NB4 (cell line): ENCODE measurements around the gene PDE4A.
A peak's percentile ranks its signal among the peaks of the same experiment; 100 is the strongest.
"Not testable (repeated sequence)": the region's sequence is repeated elsewhere in the genome, so short reads cannot be mapped to it uniquely, and the experiment has no call there.

Experiments
- DNase-seq: peaks from one replicate; pipeline ENCODE4 v3.0.0; 2010; ENCODE audit warnings: low read depth
- H3K4me3 ChIP-seq: one replicate; pipeline ENCODE4 v1.5.1; 2011; ENCODE audit warnings: mild to moderate bottlenecking, low read depth, low read length, moderate library complexity
- MYC ChIP-seq: IDR thresholded peaks from 2 replicates; pipeline ENCODE4 v1.6.1; 2011; ENCODE audit warnings: low read depth, low read length
- POLR2A ChIP-seq: IDR thresholded peaks from 2 replicates; pipeline ENCODE4 v1.6.1; 2011; ENCODE audit warnings: mild to moderate bottlenecking; ENCODE audit not compliant: insufficient read length; ENCODE audit errors: extremely low read depth
- TF ChIP-seq, protein P1 (sequence below): IDR thresholded peaks from 2 replicates; pipeline ENCODE4 v1.6.1; 2011; ENCODE audit warnings: low read depth, low read length
- TF ChIP-seq, protein P2 (sequence below): IDR thresholded peaks from one replicate; pipeline ENCODE4 v1.5.1; 2012; ENCODE audit warnings: low read depth, low read length

Gene PDE4A

DNA sequence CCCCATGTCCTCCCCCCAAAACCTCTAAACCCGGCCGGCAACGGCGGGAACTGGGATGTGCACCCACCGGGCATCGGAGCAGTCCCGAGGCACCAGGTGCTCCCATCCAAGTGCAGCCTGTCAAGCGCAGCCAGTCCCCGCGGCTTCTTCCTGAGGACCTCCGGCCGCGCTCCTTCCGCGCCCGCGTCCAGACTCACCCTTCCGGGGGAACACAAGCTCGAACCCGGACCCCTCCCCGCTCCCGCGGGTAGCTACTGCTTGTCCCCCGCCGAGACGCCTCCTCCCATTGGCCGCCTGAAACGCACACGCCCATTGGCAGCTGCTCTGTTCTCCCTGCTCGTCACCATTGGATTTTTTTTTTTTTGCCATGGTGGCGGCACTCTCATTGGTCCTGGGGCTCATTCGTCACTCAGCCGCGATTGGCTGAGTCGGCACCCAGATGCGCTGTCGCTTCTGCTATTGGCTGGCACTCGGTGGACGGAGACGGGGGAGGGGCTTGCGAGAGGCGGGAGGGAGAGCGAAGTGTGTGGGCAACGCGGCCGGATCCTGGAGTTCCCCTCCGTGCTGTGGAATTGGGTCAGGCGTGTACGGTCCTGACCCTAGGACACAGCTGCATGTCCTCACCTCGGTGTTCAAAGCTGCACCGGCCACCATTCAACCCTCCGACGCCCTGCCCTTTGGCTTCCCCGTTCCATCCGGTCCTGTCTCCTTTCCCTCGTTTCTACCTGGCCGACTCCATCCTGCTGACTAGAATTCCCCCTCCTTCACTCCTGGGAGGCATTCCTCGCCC, 39.8 kb upstream of the PDE4A start, which contains the start of gene TYK2:
Gene TYK2, minus strand, starts transcription at position 260 of the 790 bp plus-strand sequence. CDS start 2,166 bp downstream, outside the sequence.
- TF ChIP-seq, protein P1, sequence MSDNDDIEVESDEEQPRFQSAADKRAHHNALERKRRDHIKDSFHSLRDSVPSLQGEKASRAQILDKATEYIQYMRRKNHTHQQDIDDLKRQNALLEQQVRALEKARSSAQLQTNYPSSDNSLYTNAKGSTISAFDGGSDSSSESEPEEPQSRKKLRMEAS = peak; percentile 86
- TF ChIP-seq POLR2A (peak; percentile 98), MYC (peak; percentile 87)
- TF ChIP-seq, protein P2, sequence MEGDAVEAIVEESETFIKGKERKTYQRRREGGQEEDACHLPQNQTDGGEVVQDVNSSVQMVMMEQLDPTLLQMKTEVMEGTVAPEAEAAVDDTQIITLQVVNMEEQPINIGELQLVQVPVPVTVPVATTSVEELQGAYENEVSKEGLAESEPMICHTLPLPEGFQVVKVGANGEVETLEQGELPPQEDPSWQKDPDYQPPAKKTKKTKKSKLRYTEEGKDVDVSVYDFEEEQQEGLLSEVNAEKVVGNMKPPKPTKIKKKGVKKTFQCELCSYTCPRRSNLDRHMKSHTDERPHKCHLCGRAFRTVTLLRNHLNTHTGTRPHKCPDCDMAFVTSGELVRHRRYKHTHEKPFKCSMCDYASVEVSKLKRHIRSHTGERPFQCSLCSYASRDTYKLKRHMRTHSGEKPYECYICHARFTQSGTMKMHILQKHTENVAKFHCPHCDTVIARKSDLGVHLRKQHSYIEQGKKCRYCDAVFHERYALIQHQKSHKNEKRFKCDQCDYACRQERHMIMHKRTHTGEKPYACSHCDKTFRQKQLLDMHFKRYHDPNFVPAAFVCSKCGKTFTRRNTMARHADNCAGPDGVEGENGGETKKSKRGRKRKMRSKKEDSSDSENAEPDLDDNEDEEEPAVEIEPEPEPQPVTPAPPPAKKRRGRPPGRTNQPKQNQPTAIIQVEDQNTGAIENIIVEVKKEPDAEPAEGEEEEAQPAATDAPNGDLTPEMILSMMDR = no peak
- DNase-seq = peak; percentile 100
- H3K4me3 ChIP-seq = peak within 1 kb of the TSS; percentile 76

DNA sequence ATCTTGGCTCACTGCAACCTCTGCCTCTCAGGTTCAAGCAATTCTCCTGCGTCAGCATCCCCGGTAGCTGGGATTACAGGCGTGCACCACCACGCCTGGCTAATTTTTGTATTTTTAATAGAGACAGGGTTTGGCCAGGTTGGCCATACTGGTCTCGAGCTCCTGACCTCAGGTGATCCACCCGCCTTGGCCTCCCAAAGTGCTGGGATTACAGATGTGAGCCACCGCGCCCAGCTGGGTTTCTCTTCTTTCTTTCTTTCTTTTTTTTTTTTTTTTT, 37.2 kb upstream of the PDE4A start:
- not testable (repeated sequence) for H3K4me3 ChIP-seq, DNase-seq

DNA sequence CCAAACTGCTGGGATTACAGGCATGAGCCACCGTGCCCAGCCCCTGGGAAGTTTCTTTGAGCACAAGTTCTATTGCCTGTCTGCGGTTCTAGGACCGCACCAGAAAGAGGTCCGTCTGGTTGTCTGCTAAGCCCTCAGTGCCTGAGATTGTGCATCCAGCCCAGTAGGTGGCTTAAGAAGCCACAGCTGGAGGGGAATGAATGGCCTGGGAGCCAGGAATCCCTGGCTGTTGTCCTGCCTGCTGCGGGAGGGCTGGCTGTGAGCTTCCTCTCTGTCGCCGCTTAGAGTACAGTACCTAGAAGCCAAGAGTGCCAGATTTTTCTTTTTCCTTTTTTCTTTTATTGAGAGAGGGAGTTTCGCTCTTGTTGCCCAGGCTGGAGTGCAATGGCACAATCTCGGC, 35.8 kb upstream of the PDE4A start:
- no peak overlapping the region for H3K4me3 ChIP-seq
- no peak for DNase-seq
- TF ChIP-seq, protein P1 = no peak
- TF ChIP-seq POLR2A (no peak), MYC (no peak)
- TF ChIP-seq, protein P2 = no peak

DNA sequence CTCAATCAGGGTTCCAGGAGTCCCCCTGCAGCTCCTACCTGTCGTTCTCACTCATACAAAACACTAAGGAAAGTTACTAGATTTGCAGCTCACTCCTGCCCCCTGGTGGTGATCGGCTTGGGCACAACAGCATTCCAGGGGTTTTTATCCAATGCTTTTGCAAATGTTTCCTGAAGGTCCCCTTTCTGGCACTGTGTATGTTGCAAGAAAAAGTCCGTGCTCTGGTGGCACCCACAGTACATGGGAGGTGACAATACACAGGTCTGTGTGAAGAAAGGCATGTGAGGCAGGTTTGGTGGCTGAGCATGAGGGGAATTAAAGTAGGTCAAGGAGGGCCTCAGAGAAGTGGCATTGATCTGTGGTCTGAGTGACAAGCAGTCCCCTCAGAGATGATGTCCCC, 31.4 kb upstream of the PDE4A start:
- peak; percentile 93 for DNase-seq
- H3K4me3 ChIP-seq = no peak overlapping the region
- TF ChIP-seq, protein P2 = peak; percentile 100
- no peak for TF ChIP-seq MYC
- TF ChIP-seq, protein P1 = peak; percentile 55
- TF ChIP-seq POLR2A = peak; percentile 39

DNA sequence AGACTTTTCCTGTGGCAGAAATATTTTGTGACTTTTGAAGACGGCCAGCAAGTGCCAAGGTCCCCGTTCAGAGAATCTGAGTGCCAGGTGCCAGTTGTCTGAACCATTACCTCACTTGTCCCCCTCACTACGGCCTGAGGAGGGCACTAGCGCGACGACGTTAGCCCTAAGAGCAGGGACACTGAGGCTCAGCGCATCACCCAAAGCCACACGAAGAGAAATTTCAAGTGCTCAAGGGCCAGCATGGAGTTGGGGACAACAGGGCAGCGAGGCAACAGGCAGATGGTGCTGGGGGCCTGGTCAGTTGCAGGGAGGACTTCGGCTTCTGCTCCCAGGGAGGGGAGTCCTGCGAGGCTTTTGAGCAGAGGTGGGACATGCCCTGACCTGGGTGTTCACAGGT, 30.5 kb upstream of the PDE4A start:
- peak; percentile 76 for DNase-seq
- H3K4me3 ChIP-seq = no peak overlapping the region
- TF ChIP-seq, protein P2 = peak; percentile 70
- TF ChIP-seq, protein P1 = no peak
- TF ChIP-seq POLR2A = no peak

DNA sequence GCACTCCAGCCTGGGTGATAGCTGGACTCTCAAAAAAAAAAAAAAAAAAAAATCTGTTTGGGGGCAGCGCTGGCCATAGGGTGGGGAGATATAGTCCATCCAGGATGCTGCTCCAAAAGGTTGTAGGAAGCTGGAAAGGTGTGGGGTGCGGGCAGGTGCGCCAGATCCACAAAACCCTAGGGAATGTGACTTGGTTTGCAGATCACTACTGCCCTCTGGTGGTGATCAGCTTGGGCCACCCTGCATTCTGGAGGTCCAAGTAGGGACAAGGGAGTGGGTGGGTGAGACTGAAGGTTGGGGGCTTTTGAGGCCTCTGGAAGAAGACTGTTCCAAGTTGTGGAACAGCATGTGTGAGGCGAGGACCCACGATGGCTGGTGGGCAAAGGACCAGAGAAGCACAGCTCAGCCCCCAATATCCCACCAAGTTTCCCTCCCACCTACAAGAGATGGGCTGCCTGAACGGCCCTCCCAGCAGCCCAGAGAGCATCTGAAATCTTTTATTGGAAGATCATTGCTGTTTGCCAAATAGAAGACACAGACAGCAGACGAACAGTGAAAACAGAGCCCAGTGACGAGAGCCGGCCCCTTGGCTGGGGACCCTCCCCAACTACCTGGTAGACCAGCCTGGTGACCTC, 29.6 kb upstream of the PDE4A start:
- TF ChIP-seq, protein P1 = no peak
- TF ChIP-seq, protein P2 = peak; percentile 100
- TF ChIP-seq MYC (no peak), POLR2A (no peak)
- peak; percentile 91 for DNase-seq
- H3K4me3 ChIP-seq = no peak overlapping the region
